GM18507 (cell line): ENCODE measurements around the gene ZNF106.

Experiments
- DNase-seq: peaks from one replicate; pipeline ENCODE4 v3.0.0; 2011; ENCODE audit warnings: low read depth; ENCODE audit not compliant: insufficient read length; ENCODE audit errors: extremely low spot score
- FAIRE-seq: peaks from 2 replicates; lab custom pipeline; 2011; peaks lifted over from hg19 to GRCh38; lab: Jason Lieb, UNC

The ZNF106 gene

DNA sequence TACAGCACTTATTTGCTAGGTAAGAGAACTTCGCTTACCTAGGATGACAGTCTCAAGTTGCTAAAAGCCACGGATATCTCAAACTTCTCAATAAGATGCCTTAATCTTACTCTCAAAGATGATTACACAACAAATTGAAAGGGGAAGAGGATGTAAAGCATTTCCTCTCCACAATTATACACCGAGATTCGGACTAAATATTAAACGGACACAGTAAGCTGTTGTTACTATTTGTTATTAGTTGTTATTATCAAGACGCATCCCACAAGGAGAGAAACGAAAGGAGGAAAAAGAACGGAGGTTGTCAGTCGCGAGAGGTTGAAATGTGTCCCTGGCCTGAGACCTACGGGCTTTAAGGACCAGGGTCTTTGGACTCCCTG, 660 bp downstream of the ZNF106 start:
- peak; percentile 68 for FAIRE-seq
- no peak for DNase-seq

DNA sequence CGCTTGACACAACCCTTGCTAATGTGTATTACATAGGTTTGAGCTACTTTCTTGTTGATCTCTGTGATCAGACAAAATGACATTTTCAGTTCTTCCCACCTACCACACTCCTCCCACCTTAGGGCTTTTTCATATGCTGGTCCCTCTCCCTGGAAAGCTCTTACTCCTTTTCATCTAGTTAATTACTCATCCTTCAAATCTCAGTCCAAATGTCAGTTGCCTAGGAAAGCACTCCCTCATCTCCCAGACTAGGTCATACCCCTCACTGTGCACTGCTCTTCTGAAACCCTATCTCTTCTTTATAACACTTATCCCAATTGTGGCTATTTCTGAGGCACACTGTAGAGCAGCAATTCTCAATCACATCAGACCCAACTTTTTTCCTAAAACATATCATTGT, 7.3 kb downstream of the ZNF106 start:
- FAIRE-seq (no peak), DNase-seq (no peak)

DNA sequence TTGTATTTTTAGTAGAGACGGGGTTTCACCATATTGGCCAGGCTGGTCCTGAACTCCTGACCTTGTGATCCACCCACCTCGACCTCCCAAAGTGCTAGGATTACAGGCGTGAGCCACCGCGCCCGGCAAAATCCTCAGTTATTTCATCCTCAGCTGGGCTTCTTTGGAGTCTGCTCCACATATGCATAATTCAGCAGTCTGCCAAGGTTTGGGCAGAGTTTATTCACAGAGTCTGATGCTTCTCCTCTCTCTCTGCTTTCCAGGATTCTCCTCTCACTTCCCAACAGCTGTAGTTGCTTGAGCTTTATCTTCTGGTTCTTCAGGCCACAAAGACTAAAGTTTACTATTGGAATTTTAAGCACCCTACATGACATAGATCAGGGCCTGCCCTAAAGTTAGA, 8.2 kb downstream of the ZNF106 start:
- DNase-seq (no peak), FAIRE-seq (no peak)

DNA sequence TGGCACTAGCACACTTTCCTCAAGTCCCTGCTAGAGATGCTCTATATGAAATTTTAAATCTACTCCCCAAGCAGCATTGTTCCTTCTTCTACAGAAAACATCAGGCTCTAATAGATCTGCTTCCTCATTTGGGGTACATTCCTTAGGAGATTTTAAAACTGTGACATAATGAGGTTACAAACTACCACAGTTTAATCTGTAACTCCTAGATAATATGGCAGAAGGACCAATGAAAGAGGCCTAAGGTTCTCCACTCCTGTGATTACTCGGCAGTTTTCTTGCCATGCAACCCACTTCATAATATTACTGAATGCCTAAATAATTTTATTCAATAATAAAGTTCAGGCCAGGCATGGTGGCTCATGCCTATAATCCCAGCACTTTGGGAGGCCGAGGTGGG, 16.1 kb downstream of the ZNF106 start:
- no peak for FAIRE-seq

GRCh38 chr15:42471002-42471401, 19.9 kb downstream of the ZNF106 start:
- no peak for DNase-seq
- no peak for FAIRE-seq

More for the DNA sequence above, 16.1 kb downstream of the ZNF106 start:
- no peak for DNase-seq

- DNase-seq = no peak
- no peak for FAIRE-seq
These were observed 25.3 kb downstream of the ZNF106 start for GRCh38 chr15:42465520-42466259.

DNA sequence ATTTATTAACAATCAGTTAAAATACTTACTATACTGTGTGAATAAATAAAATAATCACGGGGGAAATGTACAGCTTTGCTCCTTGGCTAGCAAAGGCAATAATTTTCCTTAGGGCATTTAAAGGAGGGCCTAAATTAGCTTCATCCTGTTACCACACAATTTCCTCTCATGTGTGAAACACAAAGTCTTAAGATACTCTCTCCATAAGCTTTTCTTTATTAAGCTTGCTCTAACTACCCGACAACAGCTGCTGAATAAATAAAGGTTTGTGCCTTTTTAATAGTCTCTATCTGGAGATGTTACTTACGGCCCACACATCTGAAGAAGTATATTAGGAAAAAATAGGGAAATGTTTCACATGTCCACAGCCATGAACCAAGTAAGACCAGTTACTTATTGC, 29.7 kb downstream of the ZNF106 start:
- FAIRE-seq (no peak), DNase-seq (no peak)

DNA sequence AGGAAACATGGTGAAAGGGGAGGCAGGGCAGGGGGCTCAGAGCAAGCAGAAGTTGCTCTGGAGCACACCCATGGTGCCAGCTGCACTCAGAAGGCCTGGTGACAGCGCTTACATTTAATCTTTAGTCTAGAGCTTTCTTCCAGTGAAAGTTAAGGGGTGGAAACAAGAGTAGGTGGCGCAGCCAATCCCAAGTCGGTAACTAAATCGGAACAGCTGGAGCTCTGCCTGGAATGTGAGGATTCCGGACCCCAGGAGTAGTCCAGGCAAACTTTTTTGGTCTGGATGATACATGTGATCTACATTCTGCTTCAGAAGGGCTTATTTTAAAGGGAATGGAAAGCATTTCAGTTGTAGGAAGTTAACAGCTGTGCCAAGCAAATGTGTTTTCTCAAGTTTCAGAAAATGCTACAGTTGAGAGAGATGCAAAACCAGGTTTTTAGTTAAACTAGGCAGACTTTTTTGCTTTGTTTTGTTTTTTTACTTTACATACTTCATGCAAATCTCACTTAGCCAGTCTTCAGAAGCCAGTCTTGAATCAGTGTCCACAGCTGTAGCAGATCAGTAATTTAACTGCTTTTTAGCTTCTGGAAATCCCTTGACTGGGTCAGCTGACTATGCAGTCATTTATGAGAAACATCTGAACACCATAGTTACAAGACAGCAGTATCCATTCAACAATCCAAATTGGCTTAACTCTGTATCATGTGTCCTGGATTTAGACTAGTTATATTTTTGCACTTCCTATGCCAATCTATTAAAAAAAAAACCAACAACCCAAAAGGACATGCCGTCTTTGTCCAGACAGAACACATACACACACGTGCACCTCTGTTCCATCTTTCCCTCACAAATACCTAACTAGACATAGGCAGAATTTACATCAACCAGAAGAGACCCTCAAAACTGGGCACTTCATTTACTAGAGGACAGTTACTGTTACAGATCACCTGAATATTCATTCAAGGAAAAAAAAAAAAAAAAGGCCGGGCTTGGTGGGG, 33.2 kb downstream of the ZNF106 start:
- DNase-seq = no peak
- peak; percentile 78 for FAIRE-seq

DNA sequence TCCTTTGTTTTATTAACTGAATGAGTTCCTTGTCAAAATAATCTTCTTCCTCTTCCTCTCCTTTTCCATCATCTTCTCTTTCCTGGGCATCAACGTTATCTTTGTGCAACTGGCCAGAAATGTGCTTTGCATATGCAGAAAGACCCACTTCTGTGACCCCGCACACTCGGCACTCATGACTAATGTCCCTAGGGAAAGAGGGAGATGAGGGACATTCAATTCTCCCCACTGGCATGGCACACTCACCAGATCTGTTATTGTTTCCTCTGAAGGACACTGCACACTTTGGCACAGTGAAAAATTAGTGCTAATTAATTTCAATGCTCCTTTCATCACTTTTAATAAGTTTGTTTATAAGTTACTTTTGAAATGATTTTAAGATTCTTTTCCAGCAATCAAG, 34.0 kb downstream of the ZNF106 start:
- no peak for DNase-seq
- peak; percentile 39 for FAIRE-seq

DNA sequence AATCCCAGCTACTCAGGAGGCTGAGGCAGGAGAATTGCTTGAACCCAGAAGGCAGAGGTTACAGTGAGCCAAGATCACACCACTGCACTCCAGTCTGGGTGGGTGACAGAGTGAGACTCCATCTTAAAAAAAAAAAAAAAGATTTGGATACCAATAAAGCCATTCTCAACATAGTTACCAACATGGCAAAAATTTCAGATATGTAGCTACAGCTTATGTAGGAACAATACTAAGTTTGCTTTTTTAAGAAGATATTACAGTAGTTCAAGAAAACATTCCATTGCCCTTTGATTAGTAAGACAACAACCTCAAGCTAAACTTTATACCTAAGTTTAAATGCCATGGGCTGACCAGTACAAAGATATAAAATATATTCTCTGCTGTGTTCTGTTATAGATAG, 34.4 kb downstream of the ZNF106 start:
- DNase-seq = no peak
- FAIRE-seq = no peak

DNA sequence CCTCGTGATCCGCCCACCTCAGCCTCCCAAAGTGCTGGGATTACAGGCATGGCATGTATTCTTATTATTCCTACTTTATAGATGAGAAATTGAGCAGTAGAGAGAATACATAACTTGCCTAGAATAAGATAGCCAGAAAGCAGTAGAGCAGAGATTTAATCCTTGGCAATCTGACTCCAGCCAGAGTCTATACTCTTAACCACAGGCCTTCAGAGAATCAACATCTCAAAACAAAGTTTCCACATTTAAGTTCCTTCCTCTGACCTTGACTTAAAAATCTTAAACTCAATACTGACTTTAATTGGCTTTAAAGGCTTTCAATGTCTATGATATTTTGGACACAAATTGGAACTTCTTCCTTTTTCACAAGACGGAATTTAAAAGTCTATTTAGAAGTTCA, 37.1 kb downstream of the ZNF106 start:
- no peak for FAIRE-seq

GRCh38 chr15:42450425-42450790, 40.5 kb downstream of the ZNF106 start:
- FAIRE-seq = no peak

More for the DNA sequence above, 37.1 kb downstream of the ZNF106 start:
- no peak for DNase-seq

DNA sequence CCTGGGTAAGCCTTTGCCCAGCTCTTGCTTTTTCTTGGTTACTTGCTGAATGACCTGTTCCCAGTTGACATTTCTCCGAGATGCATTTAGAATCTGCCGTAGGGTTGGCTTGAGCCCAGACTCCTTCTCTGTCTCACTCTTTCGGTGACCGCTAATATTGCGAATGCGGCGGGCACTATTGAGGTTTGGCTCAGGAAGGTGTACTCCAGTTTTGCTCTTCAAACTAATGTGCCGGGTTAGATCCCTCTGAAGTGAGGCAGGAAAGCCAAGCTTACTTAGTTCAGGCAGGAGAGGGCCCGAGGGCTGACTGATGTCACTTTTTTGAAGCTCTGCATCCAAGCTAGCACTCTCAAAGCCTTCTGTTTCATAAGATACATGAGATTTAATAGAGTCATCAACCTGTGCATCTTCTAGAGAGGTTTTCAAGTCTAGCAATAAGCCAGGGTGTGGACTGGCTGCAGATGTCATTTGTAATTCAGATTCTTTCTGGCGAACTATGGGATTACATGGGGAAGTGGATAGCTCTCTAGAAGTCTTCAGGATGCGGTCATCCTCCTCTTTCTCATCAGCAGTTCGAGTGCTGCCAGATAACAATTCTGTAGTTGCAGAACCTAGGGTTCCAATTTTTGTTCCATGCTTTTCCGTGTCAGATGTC, 41.0 kb downstream of the ZNF106 start:
- FAIRE-seq (no peak), DNase-seq (no peak)

More at GRCh38 chr15:42450425-42450790, 40.5 kb downstream of the ZNF106 start:
- DNase-seq = no peak

DNA sequence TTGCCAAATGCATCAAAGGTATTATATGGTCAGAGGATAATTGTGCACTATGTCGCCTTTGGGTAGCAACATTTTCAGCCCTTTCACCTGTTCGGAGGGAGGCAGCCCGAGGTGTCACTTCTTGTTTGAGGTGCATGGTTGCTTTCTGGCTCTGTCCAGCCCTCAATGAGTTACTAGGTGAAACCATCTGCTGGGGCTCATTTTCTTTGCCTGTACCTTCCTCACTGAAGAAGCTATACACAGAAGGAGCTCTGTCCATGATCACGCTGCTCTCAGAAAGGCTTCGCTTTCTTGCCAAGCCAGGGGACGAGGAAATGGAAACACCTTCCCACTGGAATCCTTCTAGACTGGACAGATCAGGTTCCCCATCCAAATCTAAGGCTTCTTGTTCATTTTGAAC, 42.7 kb downstream of the ZNF106 start:
- no peak for FAIRE-seq
- DNase-seq = no peak

GRCh38 chr15:42447599-42447998, 43.3 kb downstream of the ZNF106 start:
- no peak for FAIRE-seq
- no peak for DNase-seq

- DNase-seq (no peak), FAIRE-seq (no peak)
These were observed 45.4 kb downstream of the ZNF106 start for GRCh38 chr15:42445551-42445950.

GRCh38 chr15:42444415-42445063, 46.4 kb downstream of the ZNF106 start:
- DNase-seq = no peak
- FAIRE-seq = no peak

GRCh38 chr15:42427429-42428223, 63.3 kb downstream of the ZNF106 start:
- FAIRE-seq (no peak), DNase-seq (no peak)

DNA sequence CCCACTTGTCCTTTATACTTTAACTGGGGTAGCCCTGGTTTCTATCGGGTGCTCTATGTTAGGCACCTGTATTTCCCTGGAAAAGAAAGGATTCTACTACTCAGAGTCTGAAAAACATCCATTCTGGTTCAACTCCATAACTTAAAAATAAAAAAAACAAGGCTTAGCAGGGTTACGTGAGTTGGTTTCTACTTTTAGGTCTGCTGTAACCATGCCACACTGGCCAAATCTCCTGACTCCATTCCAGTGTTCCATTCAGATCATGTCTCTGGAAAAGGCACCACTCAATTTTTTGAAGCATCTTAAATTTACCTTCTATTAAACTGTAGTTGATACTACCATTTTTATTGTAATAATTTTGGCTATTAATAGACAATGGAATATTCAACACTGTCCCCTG, 69.6 kb downstream of the ZNF106 start:
- DNase-seq (no peak), FAIRE-seq (no peak)
